ENCODE measurements around the gene MSX1. TPM values are rescaled to one million over a fixed set of nuclear protein-coding genes. Genes with fewer than 3 reads are reported as not detected.

Gene MSX1
- total RNA-seq, 1 experiment from 2014 or later = not detected

- no peak overlapping the region for H3K4me3 ChIP-seq
- no peak overlapping the region for H3K4me2 ChIP-seq
- ChIA-PET CTCF (interaction anchor here (0.6 kb wide), 1 partner anchor 9 kb away, joined by 8 read pairs; no protein-coding TSS in a partner anchor), POLR2A (ENCODE audit: unreplicated experiment) (no interaction called here)
- H3K36me3 ChIP-seq (ENCODE audit: low read depth) = no peaks in the 10 kb centered on the region
- no peak for TF ChIP-seq CTCF (conservative IDR thresholded peaks at IDR 0.05)
- no peak for TF ChIP-seq EZH2 (IDR thresholded peaks at IDR 0.05; ENCODE audit: low read depth)
- intact Hi-C loops (cut with micrococcal nuclease; ENCODE audit: unreplicated experiment) = no loop called here
- no peaks in the 10 kb centered on the region for H3K79me2 ChIP-seq (ENCODE audit: low read depth)
- H3K4me1 ChIP-seq (replicated peaks; ENCODE audit: insufficient read depth) = no peaks in the 10 kb centered on the region
- H3K27me3 ChIP-seq (ENCODE audit: insufficient read depth, low read depth) = no peaks in the 10 kb centered on the region
- no peaks in the 10 kb centered on the region for H4K20me1 ChIP-seq (ENCODE audit: insufficient read depth)
- BruUV-seq (replicated peaks) = no TSS peak
- DNase-seq = no peak
- no peaks in the 10 kb centered on the region for H3F3A ChIP-seq (ENCODE audit: insufficient read depth, low read depth)
- H3K27ac ChIP-seq = no peak overlapping the region
- no peaks in the 10 kb centered on the region for H3K9me2 ChIP-seq (ENCODE audit: insufficient read depth)
- no peak overlapping the region for H2AFZ ChIP-seq
- H3K9me3 ChIP-seq (ENCODE audit: insufficient read depth, low read depth) = no peaks in the 10 kb centered on the region
Measured at GRCh38 chr4:4881432-4881831, 22.0 kb downstream of the MSX1 start.

- Histone ChIP-seq H3K27ac (no peak overlapping the region), H3K79me2 (ENCODE audit: low read depth) (no peaks in the 10 kb centered on the region), H3K27me3 (ENCODE audit: insufficient read depth, low read depth) (0 out of 2 replicates have a peak, but pooled peaks cover 8% of the 10 kb centered on the region), H3K4me2 (no peak overlapping the region), H4K20me1 (ENCODE audit: insufficient read depth) (no peaks in the 10 kb centered on the region), H3K36me3 (ENCODE audit: low read depth) (no peaks in the 10 kb centered on the region), H2AFZ (no peak overlapping the region), H3K9me2 (ENCODE audit: insufficient read depth) (no peaks in the 10 kb centered on the region), H3F3A (ENCODE audit: insufficient read depth, low read depth) (no peaks in the 10 kb centered on the region), H3K4me1 (replicated peaks; ENCODE audit: insufficient read depth) (no peaks in the 10 kb centered on the region), H3K9me3 (ENCODE audit: insufficient read depth, low read depth) (no peaks in the 10 kb centered on the region), H3K4me3 (no peak overlapping the region)
- intact Hi-C loops (cut with micrococcal nuclease; ENCODE audit: unreplicated experiment) = no loop called here
- no peak for DNase-seq
- TF ChIP-seq EZH2 (IDR thresholded peaks at IDR 0.05; ENCODE audit: low read depth) = no peak
- no peak for TF ChIP-seq CTCF (conservative IDR thresholded peaks at IDR 0.05)
- POLR2A ChIA-PET (ENCODE audit: unreplicated experiment) = no interaction called here
- no TSS peak for BruUV-seq (replicated peaks)
- CTCF ChIA-PET = interaction anchor here (0.7 kb wide), 1 partner anchor 609 kb away, joined by 3 read pairs; no protein-coding TSS in a partner anchor
Measured at GRCh38 chr4:4884611-4885010, 25.1 kb downstream of the MSX1 start.

- no peak overlapping the region for H3K27ac ChIP-seq
- intact Hi-C loops (cut with micrococcal nuclease; ENCODE audit: unreplicated experiment) = no loop called here
- H3K4me3 ChIP-seq = no peak overlapping the region
- no peaks in the 10 kb centered on the region for H3K9me2 ChIP-seq (ENCODE audit: insufficient read depth)
- no peaks in the 10 kb centered on the region for H3K4me1 ChIP-seq (replicated peaks; ENCODE audit: insufficient read depth)
- no TSS peak for BruUV-seq (replicated peaks)
- H3K9me3 ChIP-seq (ENCODE audit: insufficient read depth, low read depth) = no peaks in the 10 kb centered on the region
- H3K4me2 ChIP-seq = no peak overlapping the region
- H3K36me3 ChIP-seq (ENCODE audit: low read depth) = no peaks in the 10 kb centered on the region
- no peak for DNase-seq
- no peaks in the 10 kb centered on the region for H3F3A ChIP-seq (ENCODE audit: insufficient read depth, low read depth)
- H2AFZ ChIP-seq = no peak overlapping the region
- ChIA-PET CTCF (no interaction called here), POLR2A (ENCODE audit: unreplicated experiment) (no interaction called here)
- H3K79me2 ChIP-seq (ENCODE audit: low read depth) = no peaks in the 10 kb centered on the region
- TF ChIP-seq CTCF (conservative IDR thresholded peaks at IDR 0.05) (no peak), EZH2 (IDR thresholded peaks at IDR 0.05; ENCODE audit: low read depth) (no peak)
- no peaks in the 10 kb centered on the region for H4K20me1 ChIP-seq (ENCODE audit: insufficient read depth)
- H3K27me3 ChIP-seq (ENCODE audit: insufficient read depth, low read depth) = 0 out of 2 replicates have a peak, but pooled peaks cover 8% of the 10 kb centered on the region
Measured at GRCh38 chr4:4887426-4887825, 28.0 kb downstream of the MSX1 start.
